22Rv1 (cell line): ENCODE data around the gene RTKN.

Experiments used
- ZFX ChIP-seq: fragments of 450-650 bp; IDR thresholded peaks from 2 replicates; pipeline ENCODE4 v1.6.1; 2017; ENCODE audit warnings: antibody characterized with exemption, borderline replicate concordance
- TF ChIP-seq, protein P1 (sequence below): fragments of 450-650 bp; IDR thresholded peaks from 2 replicates; pipeline ENCODE4 v1.5.1; 2017; ENCODE audit warnings: mild to moderate bottlenecking

DNA sequence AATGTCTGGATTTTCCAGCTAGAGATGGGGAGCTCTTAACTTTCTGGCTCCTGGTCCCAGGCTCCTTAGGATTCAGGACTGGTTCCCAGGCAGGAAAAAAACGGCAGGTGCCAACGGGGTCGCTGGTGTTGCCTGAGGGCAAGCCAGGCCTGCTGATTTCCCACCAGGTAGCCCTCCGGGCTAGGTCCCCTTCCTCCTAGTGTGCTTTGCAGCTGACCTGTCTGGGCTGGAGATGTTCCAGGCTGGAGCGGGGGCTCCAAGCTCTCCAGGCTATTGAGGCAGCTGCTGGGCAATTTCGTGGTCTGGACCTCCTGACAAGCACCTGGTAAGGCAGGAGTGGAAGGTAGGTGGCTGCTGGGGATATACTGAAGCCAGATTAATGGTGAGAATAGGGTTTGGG lies 32.7 kb upstream of the RTKN start:
- TF ChIP-seq, protein P1, sequence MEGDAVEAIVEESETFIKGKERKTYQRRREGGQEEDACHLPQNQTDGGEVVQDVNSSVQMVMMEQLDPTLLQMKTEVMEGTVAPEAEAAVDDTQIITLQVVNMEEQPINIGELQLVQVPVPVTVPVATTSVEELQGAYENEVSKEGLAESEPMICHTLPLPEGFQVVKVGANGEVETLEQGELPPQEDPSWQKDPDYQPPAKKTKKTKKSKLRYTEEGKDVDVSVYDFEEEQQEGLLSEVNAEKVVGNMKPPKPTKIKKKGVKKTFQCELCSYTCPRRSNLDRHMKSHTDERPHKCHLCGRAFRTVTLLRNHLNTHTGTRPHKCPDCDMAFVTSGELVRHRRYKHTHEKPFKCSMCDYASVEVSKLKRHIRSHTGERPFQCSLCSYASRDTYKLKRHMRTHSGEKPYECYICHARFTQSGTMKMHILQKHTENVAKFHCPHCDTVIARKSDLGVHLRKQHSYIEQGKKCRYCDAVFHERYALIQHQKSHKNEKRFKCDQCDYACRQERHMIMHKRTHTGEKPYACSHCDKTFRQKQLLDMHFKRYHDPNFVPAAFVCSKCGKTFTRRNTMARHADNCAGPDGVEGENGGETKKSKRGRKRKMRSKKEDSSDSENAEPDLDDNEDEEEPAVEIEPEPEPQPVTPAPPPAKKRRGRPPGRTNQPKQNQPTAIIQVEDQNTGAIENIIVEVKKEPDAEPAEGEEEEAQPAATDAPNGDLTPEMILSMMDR, result no peak
- no peak for TF ChIP-seq ZFX
